ENCODE results near the gene CD151. TPM values are rescaled to one million over a fixed set of nuclear protein-coding genes. Genes with fewer than 3 reads are reported as not detected.

CD151 gene
- polyA plus RNA-seq, 1 of the 3 experiments (the other 2 are of a cell fraction) = 922 TPM

DNA sequence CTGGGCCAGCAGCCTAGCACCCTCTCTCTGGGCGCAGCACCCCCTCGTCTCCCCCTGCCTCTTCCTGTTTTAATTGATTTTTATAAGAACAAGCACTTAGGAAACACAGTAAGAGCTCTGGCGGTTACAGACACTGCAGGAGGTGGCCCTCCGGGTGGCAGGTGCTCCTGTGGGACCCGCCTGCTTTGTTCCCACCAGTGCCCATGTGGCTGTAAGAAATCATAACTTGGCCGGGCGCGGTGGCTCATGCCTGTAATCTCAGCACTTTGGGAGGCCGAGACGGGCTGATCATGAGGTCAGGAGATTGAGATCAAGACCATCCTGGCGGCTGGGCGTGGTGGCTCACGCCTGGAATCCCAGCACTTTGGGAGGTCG is 28.3 kb downstream of the CD151 start (continued):
- TF ChIP-seq, protein P1, sequence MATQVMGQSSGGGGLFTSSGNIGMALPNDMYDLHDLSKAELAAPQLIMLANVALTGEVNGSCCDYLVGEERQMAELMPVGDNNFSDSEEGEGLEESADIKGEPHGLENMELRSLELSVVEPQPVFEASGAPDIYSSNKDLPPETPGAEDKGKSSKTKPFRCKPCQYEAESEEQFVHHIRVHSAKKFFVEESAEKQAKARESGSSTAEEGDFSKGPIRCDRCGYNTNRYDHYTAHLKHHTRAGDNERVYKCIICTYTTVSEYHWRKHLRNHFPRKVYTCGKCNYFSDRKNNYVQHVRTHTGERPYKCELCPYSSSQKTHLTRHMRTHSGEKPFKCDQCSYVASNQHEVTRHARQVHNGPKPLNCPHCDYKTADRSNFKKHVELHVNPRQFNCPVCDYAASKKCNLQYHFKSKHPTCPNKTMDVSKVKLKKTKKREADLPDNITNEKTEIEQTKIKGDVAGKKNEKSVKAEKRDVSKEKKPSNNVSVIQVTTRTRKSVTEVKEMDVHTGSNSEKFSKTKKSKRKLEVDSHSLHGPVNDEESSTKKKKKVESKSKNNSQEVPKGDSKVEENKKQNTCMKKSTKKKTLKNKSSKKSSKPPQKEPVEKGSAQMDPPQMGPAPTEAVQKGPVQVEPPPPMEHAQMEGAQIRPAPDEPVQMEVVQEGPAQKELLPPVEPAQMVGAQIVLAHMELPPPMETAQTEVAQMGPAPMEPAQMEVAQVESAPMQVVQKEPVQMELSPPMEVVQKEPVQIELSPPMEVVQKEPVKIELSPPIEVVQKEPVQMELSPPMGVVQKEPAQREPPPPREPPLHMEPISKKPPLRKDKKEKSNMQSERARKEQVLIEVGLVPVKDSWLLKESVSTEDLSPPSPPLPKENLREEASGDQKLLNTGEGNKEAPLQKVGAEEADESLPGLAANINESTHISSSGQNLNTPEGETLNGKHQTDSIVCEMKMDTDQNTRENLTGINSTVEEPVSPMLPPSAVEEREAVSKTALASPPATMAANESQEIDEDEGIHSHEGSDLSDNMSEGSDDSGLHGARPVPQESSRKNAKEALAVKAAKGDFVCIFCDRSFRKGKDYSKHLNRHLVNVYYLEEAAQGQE (IDR thresholded peaks at IDR 0.05; ENCODE audit: low read depth, low read length) = no peak

- POLR2A ChIA-PET = interaction anchor here (0.7 kb wide), 1 partner anchor 166 kb away, joined by 4 read pairs; no protein-coding TSS in a partner anchor
- Histone ChIP-seq H3K4me2 (no peak overlapping the region), H3K4me3 (ENCODE audit: low read depth in 2 of 2, low read length in 1 of 2) (no peak overlapping the region), H2AFZ (ENCODE audit: low read depth) (no peak overlapping the region), H3F3A (replicated peaks; ENCODE audit: insufficient read depth) (no peaks in the 10 kb centered on the region), H3K36me3 (replicated peaks in 1 of 2; ENCODE audit: control insufficient read depth in 1 of 2, insufficient read depth in 2 of 2, low read length in 1 of 2) (peaks cover 0 to 24% of the 10 kb centered on the region in 2 experiments), H4K20me1 (ENCODE audit: insufficient read depth) (peaks cover 38% of the 10 kb centered on the region), H3K9ac (no peak overlapping the region), H3K9me3 (no peaks in the 10 kb centered on the region), H3K9me2 (no peaks in the 10 kb centered on the region), H3K27me3 (ENCODE audit: insufficient read depth) (no peaks in the 10 kb centered on the region), H3K79me2 (ENCODE audit: insufficient read depth) (peaks cover 7% of the 10 kb centered on the region; the same call in 1 of the 2 replicates), H3K4me1 (ENCODE audit: control insufficient read depth in 1 of 2, insufficient read depth in 2 of 2, low read depth in 1 of 2, low read length in 1 of 2) (peaks cover 10 to 50% of the 10 kb centered on the region in 2 experiments; a peak in 2 of 4 replicates), H3K27ac (ENCODE audit: low read depth in 2 of 2, low read length in 1 of 2) (no peak overlapping the region)
- CTCF ChIA-PET = interaction anchor here (1.6 to 4.0 kb wide), 2 partner anchors 14 to 90 kb away, joined by 4 to 24 read pairs; no protein-coding TSS in a partner anchor
- 79% methylated on average over 16 of the region's 20 CpGs for WGBS (ENCODE audit: low lambda C conversion rate)
- 0 out of 2 replicates have a peak, but pooled peaks have one; percentile 6 for TF ChIP-seq NFIC (IDR thresholded peaks at IDR 0.05; ENCODE audit: borderline replicate concordance)
- no peak for TF ChIP-seq IRF3 (IDR thresholded peaks at IDR 0.05; ENCODE audit: low read depth, low read length)
- 0 out of 2 replicates have a peak, but pooled peaks have one; percentile 19 for TF ChIP-seq POLR2AphosphoS5 (IDR thresholded peaks at IDR 0.05; ENCODE audit: low read depth, low read length)
- DNase-seq = peak; percentile 60
Measured at GRCh38 chr11:862081-862661, 29.4 kb downstream of the CD151 start.

GRCh38 chr11:862696-863022 is 29.9 kb downstream of the CD151 start:
- DNase-seq = no peak
- ChIA-PET CTCF (interaction anchor here (1.6 to 4.0 kb wide), 2 partner anchors 15 to 90 kb away, joined by 4 to 24 read pairs; no protein-coding TSS in a partner anchor), POLR2A (no interaction called here)
- Histone ChIP-seq H4K20me1 (ENCODE audit: insufficient read depth) (peaks cover 36% of the 10 kb centered on the region), H3F3A (replicated peaks; ENCODE audit: insufficient read depth) (peaks cover 3% of the 10 kb centered on the region), H3K4me1 (ENCODE audit: control insufficient read depth in 1 of 2, insufficient read depth in 2 of 2, low read depth in 1 of 2, low read length in 1 of 2) (peaks cover 10 to 48% of the 10 kb centered on the region in 2 experiments; a peak in 2 of 4 replicates), H3K27ac (ENCODE audit: low read depth in 2 of 2, low read length in 1 of 2) (no peak overlapping the region; a peak in 1 of 4 replicates), H3K4me3 (ENCODE audit: low read depth in 2 of 2, low read length in 1 of 2) (no peak overlapping the region), H3K79me2 (ENCODE audit: insufficient read depth) (peaks cover 7% of the 10 kb centered on the region; the same call in 1 of the 2 replicates), H3K9me2 (no peaks in the 10 kb centered on the region), H3K9ac (no peak overlapping the region), H3K4me2 (no peak overlapping the region), H3K9me3 (no peaks in the 10 kb centered on the region), H3K36me3 (replicated peaks in 1 of 2; ENCODE audit: control insufficient read depth in 1 of 2, insufficient read depth in 2 of 2, low read length in 1 of 2) (peaks cover 0 to 24% of the 10 kb centered on the region in 2 experiments), H3K27me3 (ENCODE audit: insufficient read depth) (no peaks in the 10 kb centered on the region), H2AFZ (ENCODE audit: low read depth) (no peak overlapping the region)
- TF ChIP-seq IRF3 (IDR thresholded peaks at IDR 0.05; ENCODE audit: low read depth, low read length) (no peak), MXI1 (IDR thresholded peaks at IDR 0.05; ENCODE audit: low read depth, low read length) (no peak)
- 92% methylated on average over 6 of the region's 12 CpGs for WGBS (ENCODE audit: low lambda C conversion rate)

Measured in SK-N-SH (cell line).